GM12873 (cell line): Measurements from ENCODE around the gene CLDN22.

Experiments used
- CTCF ChIP-seq: IDR thresholded peaks from 2 replicates; pipeline ENCODE4 v1.5.1; 2012; ENCODE audit warnings: low read depth, mild to moderate bottlenecking, moderate library complexity, low read length, control low read depth; ENCODE audit not compliant: insufficient read depth; ENCODE audit errors: missing control alignments

CLDN22 gene

GRCh38 chr4:183300070-183300469, 20.0 kb downstream of the CLDN22 start:
- no peak for TF ChIP-seq CTCF

- TF ChIP-seq CTCF = no peak
Observed at GRCh38 chr4:183299464-183299863, 20.6 kb downstream of the CLDN22 start.

- no peak for TF ChIP-seq CTCF
Observed at GRCh38 chr4:183297675-183298074, 22.4 kb downstream of the CLDN22 start.

GRCh38 chr4:183295711-183296110, 24.4 kb downstream of the CLDN22 start:
- TF ChIP-seq CTCF = no peak

- TF ChIP-seq CTCF = no peak
Observed at GRCh38 chr4:183291070-183291469, 29.0 kb downstream of the CLDN22 start.

- no peak for TF ChIP-seq CTCF
Observed at GRCh38 chr4:183289688-183290087, 30.4 kb downstream of the CLDN22 start.

- TF ChIP-seq CTCF = no peak
Observed at GRCh38 chr4:183288955-183289354, 31.1 kb downstream of the CLDN22 start.
